Tibial artery (tissue), 4 donors: ENCODE data around the gene ZDHHC24.

ENCODE experiments used
- DNase-seq, 2 donors: peaks; one replicate each; pipeline ENCODE4 v3.0.0-alpha.2; 2019
- H3K27ac ChIP-seq, 2 donors: fragments of 200-600 bp; sonication (generic) in 1 of 2; 1 replicate in 1 of 2; 2 replicates in 1 of 2; pipeline ENCODE4 v1.5.1; 2018 to 2019; ENCODE audit warnings: mild to moderate bottlenecking in 1 of 2
- H3K27me3 ChIP-seq, 2 donors: fragments of 200-600 bp; sonication (generic) in 1 of 2; one replicate each; pipeline versions ENCODE4 v1.5.1 to v1.6.0; 2016 to 2019
- H3K36me3 ChIP-seq, 3 donors: fragments of 200-600 bp; sonication (generic) in 2 of 3; one replicate each; pipeline ENCODE4 v1.5.1; 2016 to 2019; ENCODE audit warnings: mild to moderate bottlenecking in 2 of 3
- H3K4me1 ChIP-seq, 4 donors: fragments of 200-600 bp; sonication (generic) in 2 of 4; 1 replicate in 3 of 4; 2 replicates in 1 of 4; pipeline ENCODE4 v1.5.1; 2016 to 2019
- H3K4me3 ChIP-seq, 2 donors: fragments of 200-600 bp; sonication (generic) in 1 of 2; 1 replicate in 1 of 2; 2 replicates in 1 of 2; pipeline ENCODE4 v1.5.1; 2018 to 2019; ENCODE audit warnings: mild to moderate bottlenecking in 2 of 2
- H3K9me3 ChIP-seq, 3 donors: fragments of 200-600 bp; sonication (generic) in 1 of 3; one replicate each; pipeline ENCODE4 v1.5.1; 2016 to 2019
- CTCF ChIP-seq, 2 experiments: fragments of 200-600 bp in 1 of 2; fragments of 450-650 bp in 1 of 2; IDR thresholded peaks; one replicate each; pipeline ENCODE4 v1.5.1; 2017 to 2019; ENCODE audit warnings: antibody characterized with exemption in 2 of 2, mild to moderate bottlenecking in 1 of 2, moderate library complexity in 1 of 2
- intact Hi-C: fragments of 100-400 bp; cut with DNase I; formaldehyde crosslinking; loops from one replicate; pipeline ENCODE4 v1.15.0; 2023; ENCODE audit warnings: low total_unique reads

Gene ZDHHC24

GRCh38 chr11:66568124-66568916 is 22.5 kb upstream of the ZDHHC24 start, which contains the start of gene CTSF:
CTSF (minus strand) TSS chr11:66568606; CDS start chr11:66568486, 120 bp downstream.
- Histone ChIP-seq H3K4me3 (peak within 1 kb of the TSS; percentile 63 to 76), H3K27ac (peak within 1 kb of the TSS; percentile 61 to 73), H3K36me3 (peaks cover 0 to 31% (median 3%) of the 10 kb centered on the region in 3 donors), H3K9me3 (no peaks in the 10 kb centered on the region), H3K27me3 (no peaks in the 10 kb centered on the region), H3K4me1 (peaks cover 0 to 21% (median 11%) of the 10 kb centered on the region in 4 donors)
- peak; percentile 93 to 94 for DNase-seq
- TF ChIP-seq CTCF (IDR thresholded peaks at IDR 0.05): no peak
- intact Hi-C loops: no loop called here

GRCh38 chr11:66567787-66568123 is 21.9 kb upstream of the ZDHHC24 start:
- no peak for DNase-seq
- Histone ChIP-seq H3K9me3 (no peaks in the 10 kb centered on the region), H3K4me3 (peak overlapping the region; percentile 63 to 76), H3K27ac (peak overlapping the region; percentile 61 to 73), H3K4me1 (peaks cover 0 to 21% (median 11%) of the 10 kb centered on the region in 4 donors), H3K27me3 (no peaks in the 10 kb centered on the region), H3K36me3 (peaks cover 0 to 36% (median 3%) of the 10 kb centered on the region in 3 donors)
- TF ChIP-seq CTCF (IDR thresholded peaks at IDR 0.05): no peak
- intact Hi-C loops: no loop called here

- Histone ChIP-seq H3K4me3 (no peak overlapping the region), H3K9me3 (no peaks in the 10 kb centered on the region), H3K27ac (no peak overlapping the region), H3K4me1 (peaks cover 0 to 21% (median 11%) of the 10 kb centered on the region in 4 donors), H3K36me3 (peaks cover 0 to 41% (median 3%) of the 10 kb centered on the region in 3 donors), H3K27me3 (no peaks in the 10 kb centered on the region)
- TF ChIP-seq CTCF (IDR thresholded peaks at IDR 0.05): no peak
- intact Hi-C loops: no loop called here
- no peak for DNase-seq
Observed at GRCh38 chr11:66566221-66566620, 20.4 kb upstream of the ZDHHC24 start.

GRCh38 chr11:66564984-66565383 is 19.1 kb upstream of the ZDHHC24 start:
- H3K27ac ChIP-seq: no peak overlapping the region
- no peaks in the 10 kb centered on the region for H3K27me3 ChIP-seq
- peaks cover 0 to 21% (median 11%) of the 10 kb centered on the region in 4 donors for H3K4me1 ChIP-seq
- DNase-seq: no peak
- no peaks in the 10 kb centered on the region for H3K9me3 ChIP-seq
- TF ChIP-seq CTCF (IDR thresholded peaks at IDR 0.05): no peak
- no peak overlapping the region for H3K4me3 ChIP-seq
- H3K36me3 ChIP-seq: peaks cover 0 to 41% (median 3%) of the 10 kb centered on the region in 3 donors
- intact Hi-C loops: no loop called here

GRCh38 chr11:66564538-66564937 is 18.7 kb upstream of the ZDHHC24 start:
- H3K27me3 ChIP-seq: no peaks in the 10 kb centered on the region
- no peak overlapping the region for H3K4me3 ChIP-seq
- no peak for TF ChIP-seq CTCF (IDR thresholded peaks at IDR 0.05)
- intact Hi-C loops: no loop called here
- H3K36me3 ChIP-seq: peaks cover 0 to 41% (median 3%) of the 10 kb centered on the region in 3 donors
- no peak overlapping the region for H3K27ac ChIP-seq
- H3K9me3 ChIP-seq: no peaks in the 10 kb centered on the region
- no peak for DNase-seq
- H3K4me1 ChIP-seq: peaks cover 0 to 21% (median 12%) of the 10 kb centered on the region in 4 donors
